PFSK-1 (cell line): ENCODE data around the gene UNC119.

ENCODE experiments used
- FOXP2 ChIP-seq: optimal IDR thresholded peaks from 2 replicates; pipeline ENCODE3; 2011; ENCODE audit warnings: borderline replicate concordance, control low read depth, inconsistent platforms; ENCODE audit not compliant: insufficient read depth; ENCODE audit errors: extremely low read length, extremely low read depth
- POLR2AphosphoS5 ChIP-seq: IDR thresholded peaks from 2 replicates; pipeline ENCODE4 v1.6.1; 2012; ENCODE audit warnings: low read depth, mild to moderate bottlenecking, control low read depth, low read length, moderate library complexity
- SIN3A ChIP-seq: IDR thresholded peaks from 2 replicates; pipeline ENCODE4 v1.6.1; 2012; ENCODE audit warnings: mild to moderate bottlenecking, low read length, moderate library complexity, borderline replicate concordance; ENCODE audit not compliant: insufficient read depth
- TAF1 ChIP-seq: IDR thresholded peaks from 2 replicates; pipeline ENCODE4 v1.6.1; 2012; ENCODE audit warnings: low read length, control low read depth, borderline replicate concordance; ENCODE audit not compliant: insufficient read depth
- TF ChIP-seq, protein P1 (sequence below), 2 experiments: IDR thresholded peaks; 2 replicates each; pipeline versions ENCODE4 v1.6.1 to v1.8.0; 2011 to 2012; ENCODE audit warnings: low read depth in 2 of 2, low read length in 2 of 2, control low read depth in 1 of 2, inconsistent platforms in 1 of 2, mild to moderate bottlenecking in 1 of 2, moderate library complexity in 1 of 2; ENCODE audit not compliant: insufficient read depth in 1 of 2

The UNC119 gene

DNA sequence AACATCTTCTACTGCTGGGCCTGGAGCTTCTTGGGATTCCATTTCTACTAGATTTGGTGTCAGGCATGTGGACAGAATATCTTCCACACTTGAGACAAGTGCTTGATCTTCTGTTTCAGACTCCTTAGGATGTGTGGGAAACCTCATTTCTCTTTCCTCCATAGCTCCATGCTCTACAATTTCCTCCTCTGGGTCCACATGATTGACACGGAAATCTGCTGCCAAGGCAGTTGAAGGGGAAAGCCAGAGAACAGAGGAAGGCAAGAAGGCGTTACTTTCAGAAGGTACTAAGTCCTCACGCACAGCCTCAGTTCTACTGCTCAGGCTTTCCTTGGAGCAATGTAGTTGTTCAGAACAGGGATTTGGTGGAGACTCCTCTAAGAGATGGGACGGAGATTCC lies 39.8 kb upstream of the UNC119 start:
- TF ChIP-seq SIN3A (no peak), FOXP2 (no peak), POLR2AphosphoS5 (no peak), TAF1 (no peak)
- TF ChIP-seq, protein P1, sequence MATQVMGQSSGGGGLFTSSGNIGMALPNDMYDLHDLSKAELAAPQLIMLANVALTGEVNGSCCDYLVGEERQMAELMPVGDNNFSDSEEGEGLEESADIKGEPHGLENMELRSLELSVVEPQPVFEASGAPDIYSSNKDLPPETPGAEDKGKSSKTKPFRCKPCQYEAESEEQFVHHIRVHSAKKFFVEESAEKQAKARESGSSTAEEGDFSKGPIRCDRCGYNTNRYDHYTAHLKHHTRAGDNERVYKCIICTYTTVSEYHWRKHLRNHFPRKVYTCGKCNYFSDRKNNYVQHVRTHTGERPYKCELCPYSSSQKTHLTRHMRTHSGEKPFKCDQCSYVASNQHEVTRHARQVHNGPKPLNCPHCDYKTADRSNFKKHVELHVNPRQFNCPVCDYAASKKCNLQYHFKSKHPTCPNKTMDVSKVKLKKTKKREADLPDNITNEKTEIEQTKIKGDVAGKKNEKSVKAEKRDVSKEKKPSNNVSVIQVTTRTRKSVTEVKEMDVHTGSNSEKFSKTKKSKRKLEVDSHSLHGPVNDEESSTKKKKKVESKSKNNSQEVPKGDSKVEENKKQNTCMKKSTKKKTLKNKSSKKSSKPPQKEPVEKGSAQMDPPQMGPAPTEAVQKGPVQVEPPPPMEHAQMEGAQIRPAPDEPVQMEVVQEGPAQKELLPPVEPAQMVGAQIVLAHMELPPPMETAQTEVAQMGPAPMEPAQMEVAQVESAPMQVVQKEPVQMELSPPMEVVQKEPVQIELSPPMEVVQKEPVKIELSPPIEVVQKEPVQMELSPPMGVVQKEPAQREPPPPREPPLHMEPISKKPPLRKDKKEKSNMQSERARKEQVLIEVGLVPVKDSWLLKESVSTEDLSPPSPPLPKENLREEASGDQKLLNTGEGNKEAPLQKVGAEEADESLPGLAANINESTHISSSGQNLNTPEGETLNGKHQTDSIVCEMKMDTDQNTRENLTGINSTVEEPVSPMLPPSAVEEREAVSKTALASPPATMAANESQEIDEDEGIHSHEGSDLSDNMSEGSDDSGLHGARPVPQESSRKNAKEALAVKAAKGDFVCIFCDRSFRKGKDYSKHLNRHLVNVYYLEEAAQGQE (IDR thresholded peaks at IDR 0.05; ENCODE audit: insufficient read depth in 1 of 2, low read depth in 2 of 2, low read length in 2 of 2), result no peak

DNA sequence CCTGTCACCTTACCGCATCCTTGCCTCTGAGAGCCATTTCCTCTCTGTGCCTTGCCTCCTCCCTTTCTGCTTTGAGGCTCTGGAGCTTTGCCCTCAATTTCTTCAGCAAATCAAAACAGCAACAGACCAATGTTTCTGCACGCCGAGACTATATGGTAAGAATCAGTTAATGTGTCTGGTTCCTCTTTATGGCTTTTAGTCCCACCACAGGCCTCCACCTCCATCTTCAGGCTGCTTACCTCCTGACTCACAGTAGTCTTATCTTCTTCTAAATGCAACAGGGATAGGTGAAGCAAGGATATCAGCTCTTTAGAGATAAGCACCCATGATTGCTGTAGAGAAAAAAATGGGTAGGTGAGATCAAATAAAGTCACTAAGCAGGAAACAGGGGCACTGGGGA lies 33.4 kb upstream of the UNC119 start:
- TF ChIP-seq SIN3A (no peak), FOXP2 (no peak), TAF1 (no peak), POLR2AphosphoS5 (no peak)
- TF ChIP-seq, protein P1 (IDR thresholded peaks at IDR 0.05; ENCODE audit: insufficient read depth in 1 of 2, low read depth in 2 of 2, low read length in 2 of 2), result no peak

DNA sequence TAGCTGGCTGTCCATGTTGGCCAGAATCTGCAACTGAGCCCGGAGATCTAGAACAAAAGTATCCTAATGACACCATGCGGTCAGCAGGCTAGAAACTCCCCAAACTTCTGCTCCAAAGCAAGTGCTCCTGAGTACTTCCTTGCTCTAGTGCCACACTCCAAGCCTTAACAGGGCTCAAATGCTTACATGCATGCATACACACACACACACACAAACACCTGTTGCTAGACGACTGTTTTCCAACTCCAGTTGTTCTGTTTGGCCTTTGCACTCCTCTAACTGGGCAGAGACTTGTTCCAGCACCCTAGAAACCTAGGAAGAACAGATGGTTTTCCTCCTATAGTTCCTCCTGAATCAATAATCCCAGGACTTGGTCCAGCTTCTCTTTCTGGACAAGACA lies 32.0 kb upstream of the UNC119 start:
- TF ChIP-seq POLR2AphosphoS5, result no peak
- no peak for TF ChIP-seq SIN3A
- TF ChIP-seq, protein P1 (IDR thresholded peaks at IDR 0.05; ENCODE audit: insufficient read depth in 1 of 2, low read depth in 2 of 2, low read length in 2 of 2), result no peak
- TF ChIP-seq FOXP2, result no peak
- no peak for TF ChIP-seq TAF1

DNA sequence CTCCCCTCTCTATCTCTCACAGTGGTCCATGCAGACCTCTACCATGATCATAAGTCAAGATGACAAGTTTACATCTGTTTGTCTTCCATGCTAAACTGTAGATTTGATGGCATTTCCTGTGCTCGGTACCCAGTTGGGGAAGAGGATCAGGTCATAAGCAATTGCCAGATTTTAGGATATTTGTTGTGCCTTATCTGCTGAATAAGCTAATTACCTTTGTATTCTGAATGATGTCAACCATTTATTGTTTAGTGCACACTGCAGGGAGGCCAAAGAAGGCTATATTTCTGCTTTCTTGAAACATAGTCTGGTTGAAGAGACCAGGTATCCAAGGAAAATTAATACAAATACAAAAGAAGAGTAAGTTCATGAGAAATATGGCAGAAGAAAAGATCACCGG lies 30.1 kb upstream of the UNC119 start:
- TF ChIP-seq SIN3A (no peak), FOXP2 (no peak), TAF1 (no peak), POLR2AphosphoS5 (no peak)
- TF ChIP-seq, protein P1 (IDR thresholded peaks at IDR 0.05; ENCODE audit: insufficient read depth in 1 of 2, low read depth in 2 of 2, low read length in 2 of 2), result no peak

DNA sequence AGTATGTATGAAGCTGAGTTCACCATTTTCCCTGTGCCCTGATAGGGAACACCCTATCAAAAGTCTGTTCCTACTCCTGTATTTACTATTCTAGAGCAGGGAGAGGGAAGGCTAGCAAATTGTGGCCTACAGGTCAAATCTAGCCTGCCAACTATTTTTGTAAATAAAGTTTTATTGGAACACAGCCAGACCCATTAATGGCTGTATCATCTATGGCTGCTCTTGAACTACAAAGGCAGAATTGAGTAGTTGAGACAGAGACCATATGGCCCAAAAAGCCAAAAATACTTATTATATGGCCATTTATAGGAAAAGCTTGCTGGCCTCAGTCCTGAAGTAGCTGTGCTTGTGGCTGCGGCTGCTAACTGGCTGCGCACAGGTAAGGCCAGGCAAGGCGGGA lies 28.5 kb upstream of the UNC119 start:
- no peak for TF ChIP-seq SIN3A
- no peak for TF ChIP-seq FOXP2
- TF ChIP-seq, protein P1 (IDR thresholded peaks at IDR 0.05; ENCODE audit: insufficient read depth in 1 of 2, low read depth in 2 of 2, low read length in 2 of 2), result no peak
- TF ChIP-seq TAF1, result no peak
- TF ChIP-seq POLR2AphosphoS5, result no peak
